ENCODE measurements around the gene PHF2. TPM values are rescaled to one million over a fixed set of nuclear protein-coding genes. Genes with fewer than 3 reads are reported as not detected.

The PHF2 gene
- total RNA-seq, 1 donor from 2014 or later = 22.9 TPM

GRCh38 chr9:93598647-93599241 lies 22.4 kb downstream of the PHF2 start:
- Mint-ChIP-seq H3K27me3 (ENCODE audit: unreplicated experiment) (peaks cover 4% of the 10 kb centered on the region), H3K36me3 (ENCODE audit: unreplicated experiment) (no peaks in the 10 kb centered on the region), H3K9me3 (ENCODE audit: unreplicated experiment) (peaks cover 1% of the 10 kb centered on the region), H3K27ac (ENCODE audit: unreplicated experiment) (peak overlapping the region; percentile 52), H3K4me1 (ENCODE audit: low read depth, unreplicated experiment) (peaks cover 31% of the 10 kb centered on the region), H3K4me3 (ENCODE audit: unreplicated experiment) (no peak overlapping the region)
- TF ChIP-seq CTCF (IDR thresholded peaks at IDR 0.05; ENCODE audit: partially characterized antibody, unreplicated experiment) = no peak
- no peak for DNase-seq

- H3K27ac Mint-ChIP-seq (ENCODE audit: unreplicated experiment) = peak overlapping the region; percentile 52
- no peak overlapping the region for H3K4me3 Mint-ChIP-seq (ENCODE audit: unreplicated experiment)
- no peaks in the 10 kb centered on the region for H3K36me3 Mint-ChIP-seq (ENCODE audit: unreplicated experiment)
These were observed 23.4 kb downstream of the PHF2 start for GRCh38 chr9:93599571-93600403.

GRCh38 chr9:93600504-93600903 lies 24.1 kb downstream of the PHF2 start:
- Mint-ChIP-seq H3K4me1 (ENCODE audit: low read depth, unreplicated experiment) (peaks cover 31% of the 10 kb centered on the region), H3K36me3 (ENCODE audit: unreplicated experiment) (no peaks in the 10 kb centered on the region), H3K27ac (ENCODE audit: unreplicated experiment) (no peak overlapping the region), H3K9me3 (ENCODE audit: unreplicated experiment) (peaks cover 3% of the 10 kb centered on the region), H3K27me3 (ENCODE audit: unreplicated experiment) (peaks cover 4% of the 10 kb centered on the region), H3K4me3 (ENCODE audit: unreplicated experiment) (no peak overlapping the region)
- no peak for DNase-seq
- no peak for TF ChIP-seq CTCF (IDR thresholded peaks at IDR 0.05; ENCODE audit: partially characterized antibody, unreplicated experiment)

More at GRCh38 chr9:93599571-93600403, 23.4 kb downstream of the PHF2 start:
- H3K27me3 Mint-ChIP-seq (ENCODE audit: unreplicated experiment) = peaks cover 4% of the 10 kb centered on the region
- peaks cover 3% of the 10 kb centered on the region for H3K9me3 Mint-ChIP-seq (ENCODE audit: unreplicated experiment)
- H3K4me1 Mint-ChIP-seq (ENCODE audit: low read depth, unreplicated experiment) = peaks cover 31% of the 10 kb centered on the region
- no peak for DNase-seq
- no peak for TF ChIP-seq CTCF (IDR thresholded peaks at IDR 0.05; ENCODE audit: partially characterized antibody, unreplicated experiment)

- peaks cover 4% of the 10 kb centered on the region for H3K27me3 Mint-ChIP-seq (ENCODE audit: unreplicated experiment)
- TF ChIP-seq CTCF (IDR thresholded peaks at IDR 0.05; ENCODE audit: partially characterized antibody, unreplicated experiment) = no peak
- H3K4me1 Mint-ChIP-seq (ENCODE audit: low read depth, unreplicated experiment) = peaks cover 31% of the 10 kb centered on the region
- no peak for DNase-seq
- no peaks in the 10 kb centered on the region for H3K36me3 Mint-ChIP-seq (ENCODE audit: unreplicated experiment)
- H3K27ac Mint-ChIP-seq (ENCODE audit: unreplicated experiment) = peak overlapping the region; percentile 22
- H3K4me3 Mint-ChIP-seq (ENCODE audit: unreplicated experiment) = peak overlapping the region; percentile 51
- H3K9me3 Mint-ChIP-seq (ENCODE audit: unreplicated experiment) = peaks cover 3% of the 10 kb centered on the region
These were observed 24.7 kb downstream of the PHF2 start for GRCh38 chr9:93601063-93601462.

- no peak for DNase-seq
- Mint-ChIP-seq H3K36me3 (ENCODE audit: unreplicated experiment) (peaks cover 6% of the 10 kb centered on the region), H3K9me3 (ENCODE audit: unreplicated experiment) (peaks cover 5% of the 10 kb centered on the region), H3K4me1 (ENCODE audit: low read depth, unreplicated experiment) (peaks cover 31% of the 10 kb centered on the region), H3K27ac (ENCODE audit: unreplicated experiment) (no peak overlapping the region), H3K27me3 (ENCODE audit: unreplicated experiment) (peaks cover 4% of the 10 kb centered on the region), H3K4me3 (ENCODE audit: unreplicated experiment) (no peak overlapping the region)
- TF ChIP-seq CTCF (IDR thresholded peaks at IDR 0.05; ENCODE audit: partially characterized antibody, unreplicated experiment) = no peak
These were observed 25.3 kb downstream of the PHF2 start for GRCh38 chr9:93601666-93602065.
